ENCODE measurements around the gene GALNT18.

- TF ChIP-seq CEBPB (IDR thresholded peaks at IDR 0.05; ENCODE audit: low read depth, low read length) (no peak), CTCF (conservative IDR thresholded peaks at IDR 0.05; ENCODE audit: low read depth, low read length) (no peak), POLR2A (IDR thresholded peaks at IDR 0.05; ENCODE audit: low read depth, low read length) (no peak), CHD1 (IDR thresholded peaks at IDR 0.05; ENCODE audit: low read depth, low read length) (no peak), MXI1 (IDR thresholded peaks at IDR 0.05; ENCODE audit: borderline replicate concordance, low read depth, low read length) (no peak), RAD21 (IDR thresholded peaks at IDR 0.05; ENCODE audit: low read length) (no peak), RCOR1 (IDR thresholded peaks at IDR 0.05; ENCODE audit: insufficient replicate concordance, low read length) (no peak), MAFK (IDR thresholded peaks at IDR 0.05; ENCODE audit: low read depth, low read length) (no peak), ELK1 (IDR thresholded peaks at IDR 0.05; ENCODE audit: borderline replicate concordance, low read depth, low read length) (no peak), RFX5 (IDR thresholded peaks at IDR 0.05; ENCODE audit: low read depth, low read length) (no peak), SMC3 (IDR thresholded peaks at IDR 0.05; ENCODE audit: low read depth, low read length) (no peak), NFE2L2 (IDR thresholded peaks at IDR 0.05; ENCODE audit: low read depth, low read length) (no peak), USF2 (IDR thresholded peaks at IDR 0.05; ENCODE audit: low read depth, low read length) (no peak), BHLHE40 (IDR thresholded peaks at IDR 0.05; ENCODE audit: low read depth, low read length) (no peak)
Measured at GRCh38 chr11:11252403-11252802, 369.4 kb downstream of the GALNT18 start.

Measured in IMR-90 (cell line).